A673 (cell line): ENCODE data around the gene KCNIP2.

Source experiments
- CTCF ChIP-seq: fragments of 300-800, 200-600 bp; sonication (generic); conservative IDR thresholded peaks from 2 replicates; pipeline ENCODE4 v1.5.1; 2017; ENCODE audit warnings: low read depth, mild to moderate bottlenecking, antibody characterized with exemption, low read length, moderate library complexity, mixed read lengths
- EZH2 ChIP-seq: fragments of 200-600 bp; sonication (generic); IDR thresholded peaks from 2 replicates; pipeline ENCODE4 v1.6.1; 2017; ENCODE audit warnings: borderline replicate concordance, low read depth, mild to moderate bottlenecking, mixed read lengths, antibody characterized with exemption, low read length; ENCODE audit not compliant: poor library complexity, severe bottlenecking

- TF ChIP-seq CTCF (no peak), EZH2 (no peak)
Observed at GRCh38 chr10:101888251-101888949, 44.8 kb upstream of the KCNIP2 start.
